Measurements from ENCODE around the gene ZMIZ1. TPM values are rescaled to one million over a fixed set of nuclear protein-coding genes. Genes with fewer than 3 reads are reported as not detected.

The ZMIZ1 gene
- total and polyA plus RNA-seq, 4 donors, result 3.9 to 19.1 (median 9.8) TPM

GRCh38 chr10:79315602-79315920 lies 246.8 kb downstream of the ZMIZ1 start:
- 88% methylated on average over 11 of the region's 11 CpGs for WGBS
- Histone ChIP-seq H3K9ac (ENCODE audit: low read depth in 1 of 2, low read length in 2 of 2) (no peak overlapping the region), H3K9me3 (ENCODE audit: control insufficient read depth in 4 of 4, low read length in 3 of 4) (no peaks in the 10 kb centered on the region), H3K4me3 (ENCODE audit: low read depth in 1 of 3, low read length in 3 of 3) (no peak overlapping the region), H3K36me3 (ENCODE audit: control insufficient read depth in 4 of 4, insufficient read depth in 3 of 4, low read depth in 1 of 4, low read length in 3 of 4) (peaks cover 3 to 21% (median 7%) of the 10 kb centered on the region in 4 donors), H3K4me1 (ENCODE audit: control insufficient read depth in 4 of 4, insufficient read depth in 4 of 4, low read length in 3 of 4) (no peaks in the 10 kb centered on the region), H3K27ac (ENCODE audit: low read depth in 1 of 2, low read length in 2 of 2) (no peak overlapping the region), H3K27me3 (ENCODE audit: control insufficient read depth in 4 of 4, insufficient read depth in 4 of 4, low read length in 3 of 4) (no peaks in the 10 kb centered on the region)
- TF ChIP-seq CTCF (IDR thresholded peaks at IDR 0.05; ENCODE audit: low read depth, low read length, missing input control) (no peak), HNF4A (conservative IDR thresholded peaks at IDR 0.05) (no peak), TAF1 (conservative IDR thresholded peaks at IDR 0.05) (no peak), RAD21 (IDR thresholded peaks at IDR 0.05) (no peak), FOXA1 (IDR thresholded peaks at IDR 0.05) (no peak), NR2F2 (IDR thresholded peaks at IDR 0.05) (no peak), RXRA (IDR thresholded peaks at IDR 0.05) (no peak), HNF4G (IDR thresholded peaks at IDR 0.05) (no peak), ATF3 (IDR thresholded peaks at IDR 0.05) (no peak), GABPA (IDR thresholded peaks at IDR 0.05 in 1 of 2, conservative IDR thresholded peaks at IDR 0.05 in 1 of 2) (no peak), SP1 (IDR thresholded peaks at IDR 0.05) (no peak), YY1 (IDR thresholded peaks at IDR 0.05) (no peak), MAX (IDR thresholded peaks at IDR 0.05) (no peak), FOXA2 (IDR thresholded peaks at IDR 0.05) (no peak), ZBTB33 (IDR thresholded peaks at IDR 0.05) (no peak), JUND (IDR thresholded peaks at IDR 0.05) (no peak), EGR1 (IDR thresholded peaks at IDR 0.05; ENCODE audit: low read depth in 2 of 2) (no peak), REST (IDR thresholded peaks at IDR 0.05) (no peak)
- no peak for DNase-seq (ENCODE audit: low spot score)
